Hepatic stellate cell (primary cell): ENCODE measurements around the gene FKBP4.

Experiments used
- DNase-seq: peaks from one replicate; pipeline ENCODE4 v3.0.0; 2011; ENCODE audit warnings: low spot score

The FKBP4 gene

DNA sequence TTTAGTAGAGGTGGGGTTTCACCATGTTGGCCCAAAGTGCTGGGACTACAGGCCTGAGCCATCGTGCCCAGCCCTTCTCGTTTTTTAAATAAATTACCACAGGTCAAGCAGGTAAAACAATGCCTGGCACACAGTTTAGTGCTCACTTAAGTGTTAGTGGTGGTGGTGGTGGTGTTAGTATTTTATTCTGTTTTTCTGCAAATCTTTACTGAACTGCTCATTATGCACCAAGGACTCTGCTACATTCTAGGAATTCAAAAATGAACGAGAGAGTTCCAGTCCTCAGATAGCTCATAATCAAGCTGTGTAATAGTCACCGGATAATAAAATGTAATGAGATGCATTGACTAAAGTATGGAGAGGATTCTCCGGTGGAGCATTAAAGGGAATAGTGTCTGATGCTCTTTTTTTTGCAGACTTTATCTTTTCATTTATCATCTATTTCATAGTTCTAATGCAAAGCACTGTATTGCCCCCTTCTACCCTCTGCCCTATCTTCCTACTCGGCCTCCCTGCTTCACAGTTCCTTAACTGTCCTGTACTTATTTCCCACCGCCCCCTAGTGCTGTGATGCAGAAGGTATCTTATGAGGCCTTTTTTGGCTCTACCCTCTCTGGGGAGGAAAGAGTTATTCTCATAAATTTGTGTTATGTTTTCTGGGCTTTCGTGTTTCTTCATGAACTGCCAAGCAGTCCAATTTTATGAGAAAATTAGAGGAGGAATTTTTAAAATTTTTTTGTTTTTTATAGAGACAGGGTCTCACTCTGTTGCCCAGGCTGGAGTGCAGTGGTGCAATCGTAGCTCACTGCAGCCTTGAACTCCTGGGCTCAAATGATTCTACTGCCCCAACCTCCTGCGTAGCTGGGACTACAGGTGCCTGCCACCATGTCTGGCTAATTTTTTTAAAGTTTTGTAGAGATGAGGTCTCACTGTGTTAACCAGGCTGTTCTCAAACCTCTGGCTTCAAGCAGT, 18.7 kb downstream of the FKBP4 start:
- DNase-seq, result peak; percentile 78

DNA sequence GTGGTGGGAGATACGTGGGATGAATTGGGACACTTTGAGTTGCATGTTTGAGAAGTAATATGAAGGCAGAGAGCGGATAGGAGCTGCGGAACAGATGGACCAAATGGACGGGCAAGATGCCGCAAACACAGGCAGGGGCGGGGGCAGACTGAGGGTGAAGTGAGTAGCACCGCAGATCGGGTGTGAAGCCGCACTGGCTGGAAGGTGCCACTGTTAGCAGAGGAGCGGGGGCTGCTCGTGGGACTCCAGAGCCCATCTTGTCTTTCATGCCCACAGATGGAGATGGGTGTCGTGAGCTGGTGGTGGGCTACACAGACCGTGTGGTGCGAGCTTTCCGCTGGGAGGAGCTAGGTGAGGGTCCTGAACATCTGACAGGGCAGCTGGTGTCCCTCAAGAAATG, 25.0 kb downstream of the FKBP4 start:
- no peak for DNase-seq

DNA sequence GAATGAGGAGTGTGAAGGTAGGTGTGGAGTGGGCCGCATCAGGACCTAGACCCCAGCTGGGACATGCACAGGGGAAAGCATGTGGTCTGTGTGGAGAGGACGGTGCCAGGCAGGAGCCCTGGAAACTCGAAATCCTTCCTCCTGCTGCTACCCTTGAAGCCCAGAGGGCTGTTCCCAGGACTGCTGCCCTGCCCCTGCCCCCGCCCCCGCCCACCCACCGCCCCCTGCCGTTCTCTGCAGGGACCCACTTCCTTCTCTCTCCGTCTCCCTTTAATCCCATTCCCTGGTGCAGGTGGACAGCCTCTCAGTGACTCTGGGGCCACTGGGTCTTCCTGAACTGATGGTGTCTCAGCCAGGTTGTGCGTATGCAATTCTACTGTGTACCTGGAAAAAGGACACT, 25.7 kb downstream of the FKBP4 start:
- DNase-seq, result no peak

DNA sequence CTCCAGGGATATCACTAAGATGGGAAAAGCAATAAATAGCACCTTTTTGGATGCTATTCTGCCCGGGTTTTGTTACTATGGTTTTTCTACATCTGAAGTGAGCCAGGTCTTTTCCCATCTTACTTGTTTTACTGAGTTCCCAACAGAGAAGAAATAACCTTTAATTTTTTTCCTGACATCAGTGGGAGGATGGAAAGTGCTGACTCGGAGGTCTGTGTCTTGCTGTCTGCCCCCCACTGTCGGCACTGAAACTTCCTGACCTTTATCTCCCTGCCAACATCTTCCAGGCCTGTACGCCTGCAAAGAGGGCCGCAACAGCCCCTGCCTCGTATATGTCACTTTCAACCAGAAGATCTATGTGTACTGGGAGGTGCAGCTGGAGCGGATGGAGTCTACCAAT, 28.7 kb downstream of the FKBP4 start:
- no peak for DNase-seq

DNA sequence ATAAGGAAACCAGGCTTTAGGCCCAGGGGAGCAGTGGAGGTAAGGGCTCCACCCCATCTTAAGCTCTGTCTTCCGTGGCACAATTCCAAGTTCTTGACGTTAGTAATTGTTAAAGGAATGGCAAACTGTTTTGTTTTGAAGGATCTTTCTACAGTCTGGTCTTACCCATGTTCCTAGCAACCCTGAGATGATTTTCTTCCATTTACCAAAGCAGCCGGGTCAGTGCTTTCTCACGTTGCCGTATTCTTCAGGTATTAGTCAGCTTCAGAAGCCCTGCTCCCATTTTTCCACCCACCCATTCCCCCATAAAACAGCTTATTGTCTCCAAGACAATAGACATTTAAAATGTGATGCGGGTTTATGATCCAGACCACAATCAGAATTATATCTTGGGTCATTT, 29.8 kb downstream of the FKBP4 start:
- DNase-seq, result no peak

DNA sequence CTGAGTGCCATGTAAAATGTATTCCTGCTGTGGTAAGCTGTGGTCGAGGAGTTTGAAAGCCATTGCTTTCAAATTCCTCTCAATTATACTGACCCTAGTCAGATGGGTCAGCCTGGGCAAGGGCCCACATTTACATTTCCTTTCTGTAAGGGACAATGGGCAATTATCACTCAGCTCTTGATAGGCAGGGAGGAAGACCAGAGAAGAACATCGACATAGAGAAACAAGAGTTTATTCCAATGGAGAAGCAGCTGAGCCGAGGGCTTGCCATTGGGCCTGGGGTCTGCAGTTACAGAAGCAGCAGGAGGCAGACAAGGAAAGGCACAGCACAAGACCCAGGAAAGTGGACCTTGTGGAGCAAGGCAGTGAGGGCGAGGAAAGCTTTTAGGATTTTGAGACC, 30.4 kb downstream of the FKBP4 start:
- DNase-seq, result no peak

DNA sequence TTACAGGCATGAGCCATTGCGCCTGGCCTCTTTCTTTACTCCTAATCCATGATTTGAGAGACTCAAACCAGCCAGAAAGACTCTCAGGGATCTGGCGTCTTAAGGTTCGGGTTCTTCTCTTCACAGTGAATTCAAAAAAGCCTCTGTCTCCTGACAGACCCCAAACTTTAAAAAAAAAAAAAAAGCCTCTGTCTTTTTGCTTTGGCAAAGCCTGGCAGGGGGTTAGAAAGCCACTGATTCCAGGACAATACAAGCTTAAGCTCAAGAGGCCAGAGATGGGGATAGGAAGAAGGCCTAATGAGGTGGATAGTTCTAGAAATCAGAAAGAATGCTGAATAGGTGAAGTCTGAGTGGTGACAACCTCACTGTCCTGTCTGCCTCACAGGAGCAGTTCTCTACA, 31.3 kb downstream of the FKBP4 start:
- no peak for DNase-seq

DNA sequence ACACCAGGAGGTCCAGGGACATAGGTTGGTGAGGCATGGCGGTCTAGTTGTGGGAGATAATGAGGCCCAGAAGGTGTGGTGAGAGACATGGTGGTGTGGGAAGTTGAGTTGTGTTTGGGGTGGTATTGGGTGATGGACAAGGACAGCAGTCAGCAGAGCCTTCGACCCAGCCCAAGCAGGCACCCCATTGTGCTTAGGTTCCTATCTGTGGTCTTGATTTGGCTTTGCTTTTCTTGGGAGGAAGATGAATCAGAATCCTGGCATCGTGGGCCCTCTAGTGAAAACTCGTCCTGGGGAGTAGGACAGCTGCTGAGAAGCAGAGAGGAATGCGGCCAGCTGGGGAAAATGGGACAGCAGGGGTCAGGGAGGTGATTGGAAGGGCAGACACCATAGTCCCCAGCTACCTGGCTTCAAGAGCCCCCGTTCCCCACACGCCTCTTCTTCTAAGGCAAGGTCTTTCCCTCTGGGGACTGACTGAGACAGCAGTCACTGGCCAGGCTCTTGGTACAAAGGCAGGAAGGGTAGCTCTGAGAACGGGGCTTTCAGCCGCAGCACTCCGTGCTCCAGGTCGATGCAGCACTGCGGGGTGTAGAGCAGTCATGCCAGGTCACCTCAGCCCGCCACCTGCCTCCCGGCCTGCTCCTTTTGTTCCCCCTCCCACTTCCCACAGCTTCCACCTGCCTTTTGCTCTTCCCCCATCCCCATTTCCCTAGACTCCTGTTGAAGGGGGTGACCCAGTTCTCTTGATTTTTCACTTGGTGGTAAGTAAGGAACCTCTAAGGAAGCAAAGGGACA, 32.1 kb downstream of the FKBP4 start:
- DNase-seq, result no peak

DNA sequence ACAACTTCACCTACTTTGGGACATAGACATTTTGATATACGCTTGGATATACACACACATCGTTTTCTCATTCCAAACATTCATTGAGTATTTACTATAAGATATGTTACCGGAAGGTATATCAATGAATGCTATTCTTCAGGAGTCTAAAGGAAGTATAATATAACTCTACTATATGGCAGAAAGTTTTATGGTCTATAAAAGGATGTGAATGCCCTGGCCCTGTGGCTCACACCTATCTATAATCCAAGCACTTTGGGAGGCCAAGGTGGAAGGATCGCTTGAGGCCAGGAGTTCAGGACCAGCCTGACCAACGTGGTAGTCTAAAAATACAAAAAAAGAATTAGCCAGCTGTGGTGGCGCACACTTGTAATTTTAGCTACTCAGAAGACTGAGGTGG, 34.5 kb downstream of the FKBP4 start:
- no peak for DNase-seq

DNA sequence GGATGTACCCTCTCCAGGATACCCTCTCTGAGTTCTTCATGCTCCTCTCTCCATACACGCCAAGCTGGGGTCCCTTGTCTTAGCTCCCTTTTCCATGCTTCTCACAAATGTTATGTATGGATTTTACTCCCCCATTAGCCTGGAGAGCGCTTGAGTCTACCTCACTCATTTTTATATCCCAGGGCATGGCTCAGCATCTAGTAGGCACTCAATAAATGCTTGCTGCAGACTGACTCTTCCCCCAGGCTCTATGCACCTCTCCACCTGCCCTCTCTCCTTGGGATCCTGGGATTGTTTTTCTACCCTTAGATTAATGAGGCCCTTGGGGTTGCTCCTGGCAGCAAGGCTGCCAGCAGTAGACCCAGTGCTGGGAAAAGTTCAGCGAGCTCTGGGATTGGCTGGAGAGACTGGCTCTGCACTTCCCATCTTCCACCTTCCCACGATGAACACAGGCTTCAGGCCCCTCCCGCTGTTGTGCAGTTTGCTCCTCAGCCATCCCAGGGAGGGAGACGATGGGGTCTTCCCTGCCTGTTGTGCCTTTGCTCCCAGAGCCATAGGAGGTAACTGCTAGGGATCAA, 37.9 kb downstream of the FKBP4 start:
- DNase-seq, result no peak

DNA sequence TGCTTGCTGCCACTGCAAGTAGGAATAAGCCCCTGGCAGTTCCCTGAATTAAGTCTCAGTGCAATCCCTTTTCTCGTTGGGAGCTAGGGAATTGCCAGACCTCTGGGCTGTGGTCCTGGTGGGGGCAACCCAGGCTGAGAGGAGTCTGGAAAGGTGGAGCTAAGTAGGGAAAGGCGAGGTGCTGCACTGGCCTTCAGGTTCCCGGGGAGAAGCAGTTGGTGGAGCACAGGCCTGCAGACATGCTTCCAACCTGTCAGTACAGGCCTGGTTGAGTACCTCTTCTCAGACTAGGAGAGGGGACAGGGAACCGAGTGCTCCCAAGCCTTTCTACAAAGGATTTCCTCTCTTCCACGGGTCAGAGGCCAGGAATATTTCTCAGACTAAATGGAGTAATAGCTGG, 38.6 kb downstream of the FKBP4 start:
- no peak for DNase-seq

DNA sequence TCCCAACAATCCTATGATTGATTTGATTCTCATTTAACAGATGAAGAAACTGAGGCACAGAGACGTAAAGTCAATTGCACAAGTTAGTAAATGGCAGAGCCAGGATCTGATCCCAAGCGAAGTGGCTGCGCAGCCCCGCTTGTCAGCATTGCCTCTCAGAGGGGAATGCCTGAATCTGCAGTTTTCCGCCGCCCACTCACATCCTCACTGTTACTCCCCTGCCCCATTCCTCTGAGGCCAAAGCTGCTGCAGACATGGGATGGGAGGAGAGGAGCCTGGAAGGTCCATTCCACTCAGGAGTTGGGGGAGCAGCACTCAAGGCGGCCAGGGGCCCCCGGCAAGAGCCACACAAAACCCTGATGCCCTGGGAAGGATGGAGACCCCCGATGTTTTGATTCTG, 39.0 kb downstream of the FKBP4 start:
- DNase-seq, result peak; percentile 42

DNA sequence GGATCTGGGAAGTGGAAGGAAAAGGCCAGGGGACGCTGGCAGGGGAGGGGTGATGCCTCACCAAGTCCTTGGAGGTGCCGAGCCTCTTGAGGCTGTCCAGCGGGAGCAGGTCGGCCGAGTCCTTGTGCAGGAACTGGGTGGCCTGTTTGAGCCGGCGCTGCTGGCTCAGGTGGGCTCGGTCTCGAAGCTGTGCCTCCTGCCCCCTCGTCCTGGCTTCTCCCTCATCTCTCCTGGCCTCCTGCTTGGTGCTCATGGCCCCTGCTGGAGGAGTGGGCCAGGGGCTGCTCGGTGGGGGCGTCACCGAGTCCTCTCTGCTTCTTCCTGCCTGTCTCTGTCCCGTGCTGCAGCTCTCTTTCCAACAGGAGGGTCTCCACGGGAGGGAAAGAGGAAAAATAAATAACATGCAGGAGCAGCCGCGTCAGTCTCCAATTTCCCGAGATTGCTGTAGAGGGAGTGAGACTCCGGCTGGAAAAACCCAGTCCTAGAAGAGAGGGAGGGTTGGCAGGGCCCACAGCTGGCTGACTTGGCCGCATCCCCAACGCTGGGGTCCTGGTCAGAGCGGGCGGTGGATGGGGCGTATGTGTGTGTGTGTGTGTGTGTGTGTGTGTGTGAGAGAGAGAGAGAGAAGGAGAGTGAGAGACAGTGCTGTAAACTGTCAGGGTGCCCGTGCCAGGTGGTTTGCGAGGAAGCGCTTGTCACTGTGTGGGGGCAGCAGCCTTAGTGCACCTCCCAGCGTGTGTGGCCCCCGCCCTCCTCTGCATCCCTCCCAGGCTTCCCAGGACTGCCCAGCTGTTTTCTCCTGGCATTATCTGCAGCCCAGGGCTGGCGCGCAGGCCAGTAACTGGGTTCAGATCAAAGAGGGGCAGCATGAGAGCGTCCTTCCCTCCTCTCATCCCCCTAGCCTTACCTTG, 40.1 kb downstream of the FKBP4 start, which contains the start of gene NRIP2:
TSS of gene NRIP2 (minus strand) at position 455 of the 911 bp plus-strand sequence. CDS start at position 403, 52 bp downstream.
- DNase-seq, result peak; percentile 64

DNA sequence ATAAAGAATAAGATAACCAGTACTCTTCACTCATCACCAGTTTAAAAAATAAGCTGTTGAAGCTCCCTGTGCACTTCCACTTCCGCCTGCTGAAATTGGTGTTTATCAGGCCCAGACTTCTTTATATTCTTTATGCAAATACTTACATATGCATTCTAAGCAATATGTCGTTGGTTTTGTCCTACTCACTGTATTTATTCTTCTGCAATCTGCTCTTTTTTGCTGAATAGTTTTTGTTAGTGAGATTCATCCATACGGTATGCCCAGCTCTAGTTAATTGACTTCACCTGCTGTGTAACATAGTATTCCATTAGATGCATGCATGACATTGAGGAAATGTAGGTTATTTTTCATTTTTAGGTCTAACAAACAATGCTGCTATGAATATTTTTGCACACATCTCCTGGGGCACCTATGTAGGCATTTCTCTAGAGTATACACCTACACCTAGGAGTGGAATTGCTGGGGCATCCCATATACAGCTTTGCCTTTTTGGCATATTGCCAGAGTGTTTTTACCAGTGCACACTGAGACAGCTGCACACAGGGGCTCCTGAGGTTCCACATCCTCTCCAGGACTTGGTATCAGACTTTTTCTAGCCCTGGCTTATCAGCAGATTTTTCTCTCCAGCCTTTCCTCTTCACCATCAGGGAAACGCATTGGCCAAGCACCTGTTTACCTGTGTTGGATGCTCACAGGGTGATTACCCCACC, 41.1 kb downstream of the FKBP4 start:
- DNase-seq, result no peak

DNA sequence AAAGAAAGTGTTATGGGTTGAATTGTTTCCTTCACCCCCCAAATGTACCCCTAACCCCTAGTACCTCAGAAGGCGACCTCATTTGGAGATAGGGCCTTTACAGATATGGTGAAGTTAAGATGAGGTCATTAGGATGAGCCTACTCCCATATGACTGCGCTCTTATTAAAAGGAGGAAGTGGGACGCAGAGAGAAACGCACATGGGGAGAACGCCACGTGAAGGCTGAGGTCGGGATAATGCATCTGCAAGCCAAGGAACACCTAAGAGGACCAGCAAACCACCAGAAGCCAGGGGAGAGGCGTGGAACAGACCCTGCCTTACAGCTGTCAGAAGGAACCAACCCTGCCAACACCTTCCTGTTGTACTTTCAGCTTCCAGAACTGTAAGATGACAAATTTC, 41.8 kb downstream of the FKBP4 start:
- no peak for DNase-seq

DNA sequence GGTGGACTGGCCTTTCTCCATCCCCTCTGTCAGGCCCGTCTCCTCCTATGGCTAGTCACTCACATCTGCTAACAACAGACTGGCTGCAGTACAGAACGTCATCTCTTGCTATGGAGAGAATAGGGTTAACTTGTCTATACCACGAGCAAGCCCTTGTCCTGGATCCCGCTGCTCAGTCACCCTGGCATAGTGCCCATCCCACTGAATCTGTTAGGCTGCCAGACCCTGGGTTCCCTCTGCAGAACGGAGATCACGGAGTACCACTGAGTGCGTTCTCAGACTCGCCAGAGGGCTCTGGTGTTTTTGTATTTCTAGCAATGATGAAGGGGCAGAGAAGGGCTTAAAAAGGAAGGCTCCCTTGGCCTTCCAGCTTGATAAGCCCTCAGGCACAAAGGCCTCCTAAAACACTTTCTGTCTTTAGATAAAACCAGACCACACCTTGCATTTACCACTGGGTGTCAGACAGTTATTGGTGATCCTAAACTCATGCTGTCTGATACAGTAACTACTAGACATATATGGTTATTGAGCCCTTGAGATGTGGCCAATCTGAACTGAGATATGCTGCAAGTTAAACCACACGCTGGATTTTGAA, 46.4 kb downstream of the FKBP4 start:
- DNase-seq, result no peak

DNA sequence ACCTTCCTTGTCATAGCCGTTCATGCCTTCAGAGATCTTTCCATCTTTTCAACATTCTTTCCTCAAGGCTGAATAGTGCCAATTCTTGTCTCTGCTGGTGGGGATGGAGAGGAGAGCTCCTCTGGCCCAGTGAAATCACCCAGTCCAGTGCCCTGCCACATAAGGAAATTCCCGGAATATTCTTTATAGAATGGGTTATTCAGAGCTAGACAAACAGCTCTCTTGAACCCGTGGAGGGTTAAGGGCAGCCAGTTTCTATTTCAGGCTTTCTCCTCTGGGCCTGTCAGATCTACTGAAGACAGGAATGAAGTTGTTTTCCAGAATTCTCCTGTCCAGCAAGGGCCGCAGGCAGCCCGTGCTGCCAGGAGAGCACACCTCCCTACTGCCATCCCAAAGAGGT, 48.2 kb downstream of the FKBP4 start:
- peak; percentile 26 for DNase-seq

DNA sequence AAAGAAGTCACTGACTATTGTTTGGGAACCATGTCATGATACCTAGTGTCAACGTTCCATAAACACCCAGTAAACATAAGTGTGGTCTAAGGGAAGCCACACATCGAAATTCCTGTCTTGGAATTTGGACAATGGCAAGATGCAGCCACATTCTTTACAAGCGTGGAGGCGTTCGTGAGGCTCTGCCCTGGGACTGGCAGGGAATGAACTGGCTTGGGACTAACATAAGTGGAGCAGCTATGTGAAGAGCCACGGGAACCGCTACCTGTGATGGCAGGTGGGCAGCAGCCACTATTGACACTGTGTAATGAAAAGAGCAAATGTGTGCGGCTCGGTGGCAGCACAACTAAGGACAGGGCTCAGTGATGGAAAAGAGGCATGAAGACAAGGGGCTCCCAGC, 50.0 kb downstream of the FKBP4 start:
- no peak for DNase-seq

DNA sequence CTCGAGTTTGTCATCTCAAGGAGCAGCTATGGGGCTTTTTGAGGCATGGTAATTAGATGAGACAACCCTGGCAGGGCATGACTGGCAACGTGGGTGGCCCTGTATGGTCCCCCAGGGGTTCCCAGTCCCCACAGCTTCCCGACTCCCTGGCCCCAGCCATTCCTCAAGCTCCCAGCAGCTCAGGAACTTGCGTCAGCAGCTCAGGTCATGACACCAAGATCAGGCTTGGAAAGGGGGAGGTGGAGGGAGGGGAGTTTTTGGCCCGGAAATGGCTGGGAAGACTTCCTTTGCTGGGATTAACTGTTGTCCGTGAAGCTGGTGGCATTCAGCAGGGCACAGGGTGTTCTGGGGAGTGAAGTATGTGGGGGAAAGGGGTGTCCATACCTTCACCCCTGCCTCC, 50.5 kb downstream of the FKBP4 start:
- DNase-seq, result peak; percentile 84

DNA sequence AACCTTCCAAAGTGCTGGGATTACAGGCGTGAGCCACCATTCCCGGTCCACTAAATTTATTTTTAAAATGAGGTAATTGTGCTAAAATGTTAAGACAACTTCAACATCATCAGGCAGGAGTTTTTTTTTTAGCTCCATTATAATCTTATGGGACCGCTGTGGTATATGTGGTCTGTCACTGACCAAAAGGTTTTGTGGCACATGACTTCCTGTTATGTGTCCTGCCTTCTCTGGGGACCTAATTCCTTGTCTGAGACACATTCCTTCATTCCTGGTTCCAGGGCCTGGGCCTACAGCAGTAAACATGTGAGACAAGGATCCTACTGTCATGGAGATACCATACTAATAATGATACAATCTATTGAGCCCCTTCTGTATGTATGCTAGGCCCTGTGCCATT, 57.2 kb downstream of the FKBP4 start:
- DNase-seq, result no peak

DNA sequence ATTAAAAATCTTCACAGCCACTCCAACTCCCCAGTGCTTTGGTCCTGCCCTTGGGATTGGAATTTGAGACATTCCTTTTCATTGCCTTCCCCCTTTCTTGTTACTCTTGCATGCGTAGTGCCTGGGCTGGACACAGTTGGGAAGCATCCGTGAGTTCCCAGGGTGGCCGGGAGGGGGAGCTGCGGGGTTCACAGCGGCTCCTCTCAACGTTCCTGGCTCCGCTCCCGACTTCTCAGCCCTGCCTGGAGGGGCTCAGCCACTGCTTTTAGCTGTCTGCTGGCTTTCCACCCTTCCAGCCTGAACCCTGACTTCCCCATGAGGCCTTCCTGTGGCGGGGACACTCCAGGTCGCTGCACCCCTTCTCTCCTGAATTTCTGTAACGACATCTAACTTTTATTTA, 58.9 kb downstream of the FKBP4 start:
- peak; percentile 94 for DNase-seq
